ENCODE measurements around the gene CDK5RAP1. TPM values are rescaled to one million over a fixed set of nuclear protein-coding genes. Genes with fewer than 3 reads are reported as not detected.

CDK5RAP1 gene
- total RNA-seq, result 26.6 TPM
- long read RNA-seq, transcript CDK5RAP1-202 (14 exons, 2,122 nt), result major isoform, 22 of 43 reads
- long read RNA-seq, partial matches to known transcripts, result 3 of 43 reads
- long read RNA-seq, other reads (novel, unspliced or antisense), result 17 of 43 reads

DNA sequence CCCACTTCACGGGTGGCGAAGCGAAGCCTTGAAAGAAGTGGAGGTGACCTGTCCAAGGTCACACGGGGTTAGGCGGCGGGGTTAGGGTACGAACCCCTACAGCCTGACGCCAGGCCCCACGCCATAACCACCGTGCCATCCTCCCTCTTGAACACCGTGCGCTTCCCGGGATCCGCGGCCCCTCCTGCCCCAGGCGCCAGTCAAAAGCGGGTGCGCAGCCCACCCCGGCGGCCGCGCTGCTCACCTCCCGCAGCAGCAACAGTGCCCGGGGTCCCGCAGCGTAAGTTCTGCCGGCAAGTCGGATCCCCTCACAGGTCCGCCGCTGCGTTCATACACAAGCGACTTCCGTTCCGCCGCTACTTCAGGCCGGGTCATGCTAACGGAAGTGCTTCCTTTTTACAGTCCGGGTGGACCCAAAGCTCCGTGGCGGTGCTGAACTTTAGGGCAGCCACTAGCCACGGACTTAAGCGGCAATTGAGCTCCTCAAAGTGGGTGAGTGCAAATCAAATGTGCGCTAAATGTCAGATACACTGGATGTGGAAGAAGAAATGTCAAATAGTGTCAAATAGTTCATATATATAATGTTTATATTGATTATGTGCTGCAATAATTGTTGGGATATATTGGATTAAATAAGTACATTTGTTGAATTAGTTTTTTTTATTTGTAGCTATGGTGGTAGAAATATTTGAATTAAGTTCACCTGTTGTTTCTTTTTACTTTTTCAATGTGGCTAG is at the start of gene CDK5RAP1:
TSS of gene CDK5RAP1 (minus strand) at position 336 of the 737 bp plus-strand sequence. CDS start 4,455 bp downstream, outside the sequence.
- TF ChIP-seq, protein P1, sequence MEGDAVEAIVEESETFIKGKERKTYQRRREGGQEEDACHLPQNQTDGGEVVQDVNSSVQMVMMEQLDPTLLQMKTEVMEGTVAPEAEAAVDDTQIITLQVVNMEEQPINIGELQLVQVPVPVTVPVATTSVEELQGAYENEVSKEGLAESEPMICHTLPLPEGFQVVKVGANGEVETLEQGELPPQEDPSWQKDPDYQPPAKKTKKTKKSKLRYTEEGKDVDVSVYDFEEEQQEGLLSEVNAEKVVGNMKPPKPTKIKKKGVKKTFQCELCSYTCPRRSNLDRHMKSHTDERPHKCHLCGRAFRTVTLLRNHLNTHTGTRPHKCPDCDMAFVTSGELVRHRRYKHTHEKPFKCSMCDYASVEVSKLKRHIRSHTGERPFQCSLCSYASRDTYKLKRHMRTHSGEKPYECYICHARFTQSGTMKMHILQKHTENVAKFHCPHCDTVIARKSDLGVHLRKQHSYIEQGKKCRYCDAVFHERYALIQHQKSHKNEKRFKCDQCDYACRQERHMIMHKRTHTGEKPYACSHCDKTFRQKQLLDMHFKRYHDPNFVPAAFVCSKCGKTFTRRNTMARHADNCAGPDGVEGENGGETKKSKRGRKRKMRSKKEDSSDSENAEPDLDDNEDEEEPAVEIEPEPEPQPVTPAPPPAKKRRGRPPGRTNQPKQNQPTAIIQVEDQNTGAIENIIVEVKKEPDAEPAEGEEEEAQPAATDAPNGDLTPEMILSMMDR (IDR thresholded peaks at IDR 0.05), result no peak
- intact Hi-C loops (cut with DNase I), result no loop called here
- no peaks in the 10 kb centered on the region for H3K9me3 ChIP-seq
- peak within 1 kb of the TSS; percentile 73 for H3K27ac ChIP-seq
- ATAC-seq, result peak; percentile 98
- peaks cover 23% of the 10 kb centered on the region for H3K4me1 ChIP-seq
- peaks cover 4% of the 10 kb centered on the region for H3K36me3 ChIP-seq
- peak; percentile 91 for DNase-seq
- peak within 1 kb of the TSS; percentile 89 for H3K4me3 ChIP-seq
- no peaks in the 10 kb centered on the region for H3K27me3 ChIP-seq

DNA sequence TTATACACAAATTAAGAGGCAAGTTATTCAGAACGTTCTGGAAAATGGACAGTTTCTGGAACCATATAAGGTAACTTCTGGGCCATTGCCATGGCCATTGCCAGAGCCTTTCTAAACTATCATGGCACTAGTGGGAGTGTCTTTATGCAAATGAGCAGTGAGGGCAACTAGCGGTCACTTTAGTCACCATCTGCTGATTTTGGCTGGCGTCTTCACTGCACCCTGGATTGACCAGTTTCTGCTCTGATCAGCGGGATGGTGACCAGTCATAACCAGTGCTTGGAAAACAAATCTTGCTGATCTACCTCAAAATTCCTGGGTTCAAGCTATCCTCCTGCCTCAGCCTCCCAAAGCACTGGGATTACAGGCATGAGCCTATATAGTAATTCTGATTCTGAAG is 49.5 kb upstream of the CDK5RAP1 start:
- Histone ChIP-seq H3K9me3 (no peaks in the 10 kb centered on the region), H3K4me1 (no peaks in the 10 kb centered on the region), H3K4me3 (no peak overlapping the region), H3K27me3 (no peaks in the 10 kb centered on the region), H3K36me3 (no peaks in the 10 kb centered on the region), H3K27ac (no peak overlapping the region)
- TF ChIP-seq, protein P1 (IDR thresholded peaks at IDR 0.05), result no peak
- ATAC-seq (no peak), DNase-seq (no peak)
- intact Hi-C loops (cut with DNase I), result loop anchor here (10.0 kb wide), 1 partner anchor 204 kb away; no protein-coding TSS in a partner anchor

DNA sequence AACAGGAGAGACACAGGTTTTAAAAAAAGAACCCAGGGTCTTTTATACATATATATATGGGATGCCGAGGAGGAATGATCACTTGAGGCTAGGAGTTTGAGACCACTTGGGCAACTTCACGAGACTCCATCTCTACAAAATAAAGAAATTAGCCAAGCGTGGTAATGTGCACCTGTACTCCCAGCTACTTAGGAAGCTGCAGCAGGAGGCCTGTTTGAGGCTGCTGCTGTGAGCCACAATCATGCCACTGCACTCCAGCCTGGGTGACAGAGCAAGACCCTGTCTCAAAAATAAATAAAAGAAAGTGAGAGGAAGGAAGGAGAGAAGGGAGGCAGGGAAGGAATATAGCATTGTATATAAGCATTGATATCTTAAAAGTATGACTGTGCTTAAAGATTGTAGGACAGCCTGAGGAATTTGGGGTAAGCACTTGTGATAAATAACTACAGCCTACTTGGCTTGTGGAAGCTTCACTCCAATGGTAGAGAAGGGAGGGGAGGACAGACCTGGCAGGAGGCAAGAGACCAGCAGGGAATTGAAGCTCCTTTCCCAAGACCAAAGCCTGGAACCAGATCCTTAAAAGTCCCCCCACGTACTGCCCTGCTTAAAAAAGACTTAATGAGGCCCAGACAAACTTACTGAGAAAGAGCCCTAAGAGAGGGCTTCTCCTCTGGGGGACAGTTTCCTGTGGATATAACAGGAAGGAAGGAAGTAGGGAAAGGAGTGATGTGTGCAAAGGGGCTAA is 44.7 kb upstream of the CDK5RAP1 start:
- H3K27ac ChIP-seq, result no peak overlapping the region
- ATAC-seq (no peak), DNase-seq (no peak)
- no peaks in the 10 kb centered on the region for H3K9me3 ChIP-seq
- no peak overlapping the region for H3K4me3 ChIP-seq
- H3K36me3 ChIP-seq, result no peaks in the 10 kb centered on the region
- intact Hi-C loops (cut with DNase I), result no loop called here
- H3K4me1 ChIP-seq, result peaks cover 8% of the 10 kb centered on the region
- H3K27me3 ChIP-seq, result no peaks in the 10 kb centered on the region
- TF ChIP-seq, protein P1 (IDR thresholded peaks at IDR 0.05), result no peak

DNA sequence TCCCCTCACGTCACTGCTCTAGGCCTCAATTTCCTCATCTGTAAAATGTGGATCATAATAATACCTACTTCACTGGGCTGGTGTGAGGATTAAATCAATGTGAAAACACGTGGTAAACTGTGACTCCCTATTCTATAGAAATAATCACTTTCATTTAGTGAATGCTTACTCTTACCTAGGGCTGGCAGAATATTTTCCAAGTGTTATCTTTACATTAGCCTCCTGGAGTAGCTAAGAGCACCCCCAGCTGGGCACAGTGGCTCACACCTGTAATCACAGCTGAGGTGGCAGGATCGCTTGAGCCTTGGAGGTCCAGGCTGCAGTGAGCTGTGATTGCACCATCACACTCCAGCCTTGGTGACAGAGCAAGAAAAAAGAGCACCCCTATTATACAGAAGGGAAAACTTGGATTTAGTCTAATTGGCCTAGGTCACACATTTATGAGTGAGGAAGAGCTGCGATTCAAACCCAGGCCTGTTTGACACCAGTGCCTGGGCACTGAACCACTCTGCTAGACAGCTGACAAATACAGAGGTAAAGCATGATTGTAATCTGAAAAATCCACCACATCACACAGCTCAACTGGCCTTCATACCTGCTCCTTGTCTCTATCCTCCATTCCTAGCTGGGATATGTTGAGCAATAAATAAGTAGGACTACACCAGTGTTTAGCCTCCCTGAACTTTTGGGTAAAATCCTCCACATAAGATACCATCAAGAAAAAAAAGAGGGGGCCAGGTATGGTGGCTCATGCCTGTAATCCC is 43.7 kb upstream of the CDK5RAP1 start:
- no peak for ATAC-seq
- H3K4me1 ChIP-seq, result peaks cover 8% of the 10 kb centered on the region
- intact Hi-C loops (cut with DNase I), result no loop called here
- DNase-seq, result no peak
- H3K27me3 ChIP-seq, result no peaks in the 10 kb centered on the region
- H3K27ac ChIP-seq, result no peak overlapping the region
- no peaks in the 10 kb centered on the region for H3K36me3 ChIP-seq
- no peaks in the 10 kb centered on the region for H3K9me3 ChIP-seq
- H3K4me3 ChIP-seq, result peak overlapping the region; percentile 68
- TF ChIP-seq, protein P1 (IDR thresholded peaks at IDR 0.05), result no peak

DNA sequence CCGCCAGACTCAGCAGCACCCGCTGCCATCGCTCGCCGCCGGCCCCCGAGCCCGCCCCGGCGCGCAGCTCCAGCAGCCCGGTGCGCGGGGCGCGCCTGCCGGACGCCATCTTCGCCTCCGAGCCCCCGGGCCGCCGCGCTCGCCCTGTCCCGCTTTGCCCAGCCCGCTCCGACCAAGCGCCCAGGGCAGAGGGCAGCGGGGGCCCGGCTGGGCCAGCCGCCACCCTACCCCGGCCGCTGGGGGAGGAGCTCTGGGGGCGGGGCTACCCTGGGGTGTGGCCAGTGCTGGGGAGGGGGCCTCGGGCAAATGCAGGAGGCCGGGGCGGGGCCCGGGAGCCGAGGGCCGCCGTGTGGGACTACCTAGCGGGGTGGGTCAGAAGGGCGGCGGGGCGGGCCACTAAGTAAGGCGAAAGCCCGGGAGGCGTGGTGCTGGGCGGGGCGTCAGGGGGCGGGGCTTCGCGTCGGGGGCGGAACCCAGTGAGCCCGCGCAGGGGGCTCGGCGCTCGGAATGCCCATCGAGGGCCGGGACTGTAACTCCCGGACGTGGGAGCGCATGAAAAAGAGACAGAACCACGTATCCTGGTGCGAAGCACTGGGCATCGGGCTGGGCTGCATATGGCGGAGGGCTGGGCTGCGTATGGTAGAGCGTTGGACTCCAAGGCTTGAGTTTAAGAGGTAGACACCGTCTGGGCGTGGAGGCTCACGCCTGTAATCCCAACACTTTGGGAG is 42.4 kb upstream of the CDK5RAP1 start, which contains the start of gene SNTA1:
TSS of gene SNTA1 (minus strand) at position 252 of the 728 bp plus-strand sequence. CDS start at position 109, 143 bp downstream.
- H3K27me3 ChIP-seq, result no peaks in the 10 kb centered on the region
- H3K36me3 ChIP-seq, result no peaks in the 10 kb centered on the region
- H3K4me1 ChIP-seq, result peaks cover 8% of the 10 kb centered on the region
- ATAC-seq, result peak; percentile 97
- peak within 1 kb of the TSS; percentile 68 for H3K4me3 ChIP-seq
- intact Hi-C loops (cut with DNase I), result no loop called here
- DNase-seq, result peak; percentile 98
- TF ChIP-seq, protein P1 (IDR thresholded peaks at IDR 0.05), result no peak
- peak within 1 kb of the TSS; percentile 51 for H3K27ac ChIP-seq
- H3K9me3 ChIP-seq, result no peaks in the 10 kb centered on the region

Measured in upper lobe of right lung (tissue), 1 donor.